ENCODE results near the gene MEGF10.
A peak's percentile ranks its signal among the peaks of the same experiment; 100 is the strongest.
"Not testable (repeated sequence)": the region's sequence is repeated elsewhere in the genome, so short reads cannot be mapped to it uniquely, and the experiment has no call there.

The MEGF10 gene

DNA sequence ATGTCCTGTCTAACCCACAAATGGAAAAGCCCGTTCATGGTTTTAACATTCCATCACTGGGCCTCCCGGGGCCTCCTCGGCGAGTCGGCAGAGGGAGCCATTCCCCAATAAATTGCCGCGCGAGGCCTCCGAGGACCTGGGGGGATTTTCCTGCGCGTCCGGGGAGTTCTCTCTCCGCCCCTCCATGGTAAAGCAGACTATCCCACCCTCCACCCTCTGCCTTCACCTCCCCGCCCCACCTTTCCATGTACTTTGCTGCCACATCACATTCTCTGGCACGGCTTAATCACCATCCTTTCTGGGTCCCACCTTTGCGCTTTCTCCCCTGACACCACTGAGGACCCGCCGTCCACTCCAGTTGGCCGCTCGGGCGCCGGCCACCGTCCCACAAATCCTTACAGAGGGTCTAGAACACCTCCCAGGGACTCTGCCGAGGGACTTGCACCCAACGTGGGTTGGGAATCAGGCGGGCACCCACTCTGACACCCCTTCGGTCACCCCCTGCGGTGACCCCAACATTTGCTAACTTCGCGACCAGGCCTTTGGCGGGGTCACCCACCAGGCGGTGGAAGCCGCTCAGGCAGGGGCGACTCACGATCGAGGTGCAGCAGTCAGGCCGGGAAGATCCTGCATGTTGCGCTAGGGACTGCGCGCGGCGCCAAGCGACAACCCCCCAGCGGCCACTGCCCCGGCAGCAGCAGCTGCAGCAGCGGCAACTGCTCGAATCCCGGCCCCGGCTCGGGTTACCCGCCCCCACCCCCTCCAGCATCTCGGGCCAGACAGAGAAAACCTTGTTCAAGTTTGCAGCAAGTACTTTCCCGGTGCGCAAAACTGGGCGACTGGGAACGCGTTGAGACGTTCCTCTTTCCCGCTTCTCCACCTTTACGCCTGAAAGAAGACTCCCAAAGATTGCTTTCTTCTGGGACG is at the start of gene MEGF10:
Gene MEGF10 (plus strand): TSS at position 778 of the 927 bp plus-strand sequence. CDS start 40,513 bp downstream, outside the sequence.
- peak; percentile 89 for DNase-seq

DNA sequence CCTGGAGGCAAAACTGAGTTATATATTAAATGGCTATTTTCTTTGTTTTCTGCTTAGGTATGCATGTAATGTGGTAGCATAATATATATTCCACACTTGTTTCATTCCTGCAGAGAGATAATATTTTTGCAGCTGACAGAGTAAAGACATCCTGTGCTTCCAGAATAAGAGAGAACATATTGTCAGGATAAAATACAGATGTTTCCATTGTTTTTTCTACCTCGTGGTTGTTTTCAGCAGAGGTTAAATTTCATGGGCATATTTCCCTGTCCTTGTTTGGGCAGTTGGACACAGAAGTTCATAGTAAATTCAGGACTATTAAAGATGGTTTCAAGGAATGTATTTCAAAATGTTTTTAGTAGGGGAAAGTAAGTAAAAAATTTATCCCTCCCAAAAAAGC is 47.6 kb upstream of the MEGF10 start:
- DNase-seq: no peak

DNA sequence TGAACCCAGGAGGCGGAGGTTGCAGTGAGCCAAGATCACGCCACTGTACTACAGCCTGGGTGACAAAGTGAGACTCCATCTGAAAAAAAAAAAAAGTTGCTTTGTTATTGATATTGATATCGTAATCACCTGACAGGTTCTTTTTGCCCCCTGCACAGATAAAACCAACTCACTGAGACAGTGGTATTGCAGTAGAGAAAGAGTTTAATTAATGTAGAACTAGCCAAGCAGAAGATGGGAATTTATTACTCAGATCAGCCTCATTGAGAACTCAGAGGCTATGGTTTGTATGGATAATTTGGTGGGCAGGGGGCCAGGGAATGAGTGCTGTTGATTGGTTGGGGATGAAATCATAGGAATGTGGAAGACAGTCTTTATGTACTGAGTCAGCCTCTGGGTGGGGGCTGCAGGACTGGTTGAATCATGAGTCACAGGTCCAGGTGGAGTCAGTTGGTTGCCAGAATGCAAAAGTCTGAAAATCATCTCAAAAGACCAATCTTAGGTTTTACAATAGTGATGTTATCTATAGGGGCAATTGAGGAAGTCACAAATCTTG is 35.8 kb upstream of the MEGF10 start:
- no peak for DNase-seq

DNA sequence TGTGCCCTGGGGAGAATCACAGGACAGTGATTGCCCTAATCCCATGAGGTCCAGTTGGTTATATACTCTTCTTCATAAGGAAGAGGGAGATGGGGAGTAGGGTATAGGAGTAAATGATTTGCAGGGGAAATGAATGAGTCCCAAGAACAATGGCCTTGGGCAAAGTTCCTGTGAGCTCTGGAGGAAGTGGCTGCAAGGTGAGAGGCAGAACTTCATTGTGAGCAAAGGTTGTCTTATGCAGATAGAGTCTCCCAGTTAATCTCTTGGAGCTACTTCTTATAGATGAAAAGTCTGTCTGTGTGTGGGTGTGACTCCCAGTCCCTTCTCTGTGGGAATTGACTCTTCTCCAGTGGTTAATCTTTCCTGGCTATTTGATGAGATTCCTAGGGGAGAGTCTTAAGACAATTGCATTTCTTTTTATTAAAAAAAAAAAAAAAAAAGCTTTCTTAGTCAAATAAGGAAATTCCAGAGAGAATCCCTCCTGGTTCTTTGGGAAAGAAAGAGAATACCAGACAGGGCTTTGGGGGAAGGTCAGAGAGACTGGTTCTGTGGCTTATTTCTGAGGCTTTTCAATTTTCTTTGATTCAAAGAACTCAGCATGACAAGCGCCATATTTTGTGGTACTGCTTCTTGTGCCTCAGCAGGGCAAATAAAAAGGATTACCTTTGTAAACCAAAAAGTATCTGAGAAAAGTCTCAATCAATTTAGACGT is 33.6 kb upstream of the MEGF10 start:
- DNase-seq: no peak

DNA sequence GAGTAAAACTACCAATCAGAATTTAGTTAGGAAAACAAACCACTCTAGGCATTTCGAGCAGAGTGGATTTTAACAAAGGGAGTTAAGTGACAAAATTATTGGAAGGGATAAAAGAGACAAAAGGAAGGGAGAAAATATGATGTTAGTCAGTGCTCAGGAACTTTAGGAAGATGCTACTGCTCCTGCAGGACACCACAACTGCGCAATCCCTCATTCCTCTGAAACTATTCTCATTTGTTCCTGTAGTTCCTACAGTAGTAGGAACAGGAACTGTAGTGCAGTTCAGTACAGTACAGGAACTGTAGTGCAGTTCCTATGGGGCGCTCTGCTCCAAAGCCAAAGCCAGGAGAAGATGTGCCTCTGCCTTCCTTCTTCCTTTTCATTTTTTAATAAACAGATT is 29.9 kb upstream of the MEGF10 start:
- DNase-seq: no peak

DNA sequence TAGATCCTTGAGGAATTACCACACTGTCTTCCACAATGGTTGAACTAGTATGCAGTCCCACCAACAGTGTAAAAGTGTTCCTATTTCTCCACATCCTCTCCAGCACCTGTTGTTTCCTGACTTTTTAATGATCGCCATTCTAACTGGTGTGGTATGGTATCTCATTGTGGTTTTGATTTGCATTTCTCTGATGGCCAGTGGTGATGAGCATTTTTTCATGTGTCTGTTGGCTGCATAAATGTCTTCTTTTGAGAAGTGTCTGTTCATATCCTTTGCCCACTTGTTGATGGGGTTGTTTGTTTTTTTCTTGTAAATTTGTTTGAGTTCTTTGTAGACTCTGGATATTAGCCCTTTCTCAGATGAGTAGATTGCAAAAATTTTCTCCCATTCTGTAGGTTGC is 25.1 kb upstream of the MEGF10 start:
- not testable (repeated sequence) for DNase-seq

DNA sequence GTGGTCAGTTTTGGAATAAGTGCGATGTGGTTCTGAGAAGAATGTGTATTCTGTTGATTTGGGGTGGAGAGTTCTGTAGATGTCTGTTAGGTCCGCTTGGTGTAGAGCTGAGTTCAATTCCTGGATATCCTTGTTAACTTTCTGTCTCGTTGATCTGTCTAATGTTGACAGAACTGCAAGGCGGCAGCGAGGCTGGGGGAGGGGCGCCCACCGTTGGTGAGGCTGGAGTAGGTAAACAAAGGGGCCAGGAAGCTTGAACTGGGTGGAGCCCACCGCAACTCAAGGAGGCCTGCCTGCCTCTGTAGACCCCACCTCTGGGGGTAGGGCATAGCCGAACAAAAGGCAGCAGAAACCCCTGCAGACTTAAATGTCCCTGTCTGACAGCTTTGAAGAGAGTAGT is 22.3 kb upstream of the MEGF10 start:
- not testable (repeated sequence) for DNase-seq

DNA sequence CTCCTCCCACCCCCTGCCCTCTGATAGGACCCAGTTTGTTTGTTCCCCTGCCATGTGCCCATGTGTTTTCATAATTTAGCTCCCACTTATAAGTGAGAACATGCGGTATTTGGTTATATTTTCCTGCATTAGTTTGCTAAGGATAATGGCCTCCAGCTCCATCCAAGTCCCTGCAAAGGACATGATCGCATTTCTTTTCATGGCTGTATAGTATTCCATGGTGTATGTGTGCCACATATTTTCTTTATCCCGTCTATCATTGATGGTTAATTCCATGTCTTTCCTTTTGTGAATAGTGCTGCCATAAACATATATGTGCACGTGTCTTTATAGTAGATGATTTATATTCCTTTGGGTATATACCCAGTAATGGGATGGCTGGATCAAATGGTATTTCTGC is 19.9 kb upstream of the MEGF10 start:
- not testable (repeated sequence) for DNase-seq

DNA sequence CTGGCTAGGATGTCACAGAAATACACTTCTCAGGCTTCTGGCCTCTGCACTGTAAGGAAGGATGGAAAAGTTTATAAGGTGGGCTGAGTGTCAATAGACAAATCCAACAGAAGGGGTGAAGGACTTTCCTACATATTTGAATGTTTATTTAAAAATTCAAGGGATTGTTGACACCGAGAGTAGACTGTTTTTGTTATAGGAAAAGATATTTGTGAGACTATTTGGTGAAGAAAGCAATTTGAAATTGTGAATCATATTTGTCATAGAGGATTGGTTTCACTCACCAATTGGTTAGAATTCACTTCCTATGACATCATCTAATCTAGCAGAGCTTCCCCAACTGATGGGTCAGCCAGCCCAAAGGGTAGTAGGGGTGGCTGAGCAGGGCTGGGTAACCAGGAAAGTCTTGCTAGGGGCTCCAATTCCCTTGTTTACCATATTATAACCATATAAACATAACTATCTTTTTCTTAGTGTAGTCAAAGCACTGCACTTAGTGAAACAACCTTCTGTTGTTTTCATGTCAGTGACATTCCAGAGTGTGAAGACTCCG is 14.9 kb upstream of the MEGF10 start:
- no peak for DNase-seq

DNA sequence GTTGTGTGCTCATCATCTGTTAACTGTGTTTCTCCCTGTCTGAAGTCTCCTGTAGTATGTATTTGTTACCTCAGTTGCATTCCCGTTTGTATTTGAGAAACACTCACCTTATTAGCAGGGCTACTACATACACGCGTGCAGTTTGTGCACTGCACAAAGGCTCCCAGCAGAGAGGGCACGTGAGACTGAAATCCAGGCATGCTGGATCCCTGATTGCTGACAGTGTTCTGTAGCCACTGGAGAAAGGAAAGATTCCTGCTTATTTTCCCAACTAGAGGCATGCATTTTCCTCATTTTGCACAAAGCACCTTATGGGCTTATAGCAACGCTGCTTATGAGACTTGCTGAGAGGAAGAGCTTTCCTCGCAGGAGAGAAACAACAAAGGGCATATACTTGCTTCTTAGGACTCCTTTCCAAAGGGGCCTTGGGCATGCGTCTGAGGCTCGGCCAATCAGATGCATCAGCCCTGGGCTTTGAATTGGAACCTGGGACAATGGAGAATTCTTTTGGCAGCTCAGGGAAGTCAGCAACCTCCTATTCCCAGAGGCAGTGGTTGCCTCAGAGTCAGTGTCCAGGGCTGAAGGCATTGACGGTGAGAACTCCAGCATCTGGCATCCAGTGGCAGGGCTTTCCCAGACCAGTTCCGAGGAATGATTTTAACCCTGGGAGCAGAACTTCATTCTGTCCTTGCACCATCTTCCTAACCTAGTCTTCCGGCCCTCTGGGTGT is 9.9 kb upstream of the MEGF10 start:
- DNase-seq: no peak

DNA sequence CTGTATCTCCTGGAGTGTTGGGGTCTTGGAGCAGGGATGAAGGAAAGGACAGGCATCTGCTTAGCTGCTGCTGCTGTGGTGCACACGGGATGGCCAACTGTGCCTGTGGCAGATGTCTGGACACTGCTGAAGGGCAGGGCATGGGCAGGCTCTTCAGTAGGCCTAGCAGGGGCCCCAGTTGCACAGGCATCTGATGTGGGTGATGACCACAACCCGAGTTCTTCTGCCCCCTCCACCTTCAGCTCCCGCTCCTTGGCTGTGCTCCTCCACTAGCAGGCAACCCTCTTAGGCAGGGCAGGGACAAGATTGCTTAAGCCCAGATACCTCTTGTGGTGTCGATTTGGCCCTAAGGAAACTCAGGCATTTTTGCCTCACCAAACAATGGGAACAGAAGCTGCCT is 9.0 kb upstream of the MEGF10 start:
- no peak for DNase-seq

DNA sequence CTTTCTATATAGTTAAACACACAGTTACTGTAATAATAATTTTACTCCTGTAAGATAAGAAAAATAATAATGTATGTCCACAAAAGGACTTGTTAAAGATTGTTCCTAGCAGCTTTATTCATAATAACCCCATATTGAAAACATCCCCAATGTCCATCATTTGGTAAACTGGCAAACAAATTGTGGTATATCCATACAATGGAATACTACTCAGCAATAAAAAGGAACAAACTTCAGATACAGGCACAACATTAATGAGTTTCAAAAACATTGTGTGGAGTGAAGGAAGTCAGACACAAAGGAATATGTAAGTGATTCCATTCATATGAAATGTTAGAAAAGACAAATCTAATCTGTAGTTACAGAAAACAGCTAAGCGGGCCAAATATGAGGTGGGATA is 1.9 kb upstream of the MEGF10 start:
- no peak for DNase-seq

DNA sequence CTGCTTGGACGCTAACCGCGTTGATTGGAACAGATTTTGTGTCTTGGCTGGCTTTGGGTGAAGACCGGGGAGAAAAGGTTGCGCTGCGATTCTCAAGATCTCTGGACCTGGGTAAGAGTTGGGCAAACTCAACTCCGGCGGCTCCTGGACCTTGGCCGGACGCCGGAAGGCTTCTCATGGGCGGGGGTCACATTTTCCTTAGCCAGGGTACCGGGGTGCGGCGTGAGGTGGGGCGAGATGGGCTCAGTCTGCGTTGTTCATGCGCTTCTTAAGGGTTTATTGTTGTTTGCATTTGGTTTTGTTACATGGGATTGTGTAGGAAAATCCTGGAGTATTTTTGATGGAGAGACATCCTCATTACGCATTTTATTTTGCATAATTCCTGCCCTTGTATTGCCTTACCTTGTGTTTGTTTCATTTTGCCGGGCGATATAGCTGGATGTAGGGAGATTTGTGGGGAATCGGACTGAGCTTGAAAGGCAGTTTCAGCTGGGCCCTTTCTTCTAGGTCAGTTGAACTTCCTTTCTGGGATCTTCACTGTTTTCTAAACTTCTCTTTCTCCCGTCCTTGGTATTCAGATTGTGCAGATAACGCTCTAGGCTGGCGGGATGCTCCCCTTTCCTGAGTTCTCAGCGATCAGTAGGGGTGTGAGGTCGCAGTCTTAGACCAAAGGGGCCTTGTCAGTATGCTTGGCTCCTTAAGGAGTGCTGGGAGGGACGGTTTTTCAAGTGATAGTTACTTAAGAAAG is 524 bp downstream of the MEGF10 start:
- DNase-seq: no peak

DNA sequence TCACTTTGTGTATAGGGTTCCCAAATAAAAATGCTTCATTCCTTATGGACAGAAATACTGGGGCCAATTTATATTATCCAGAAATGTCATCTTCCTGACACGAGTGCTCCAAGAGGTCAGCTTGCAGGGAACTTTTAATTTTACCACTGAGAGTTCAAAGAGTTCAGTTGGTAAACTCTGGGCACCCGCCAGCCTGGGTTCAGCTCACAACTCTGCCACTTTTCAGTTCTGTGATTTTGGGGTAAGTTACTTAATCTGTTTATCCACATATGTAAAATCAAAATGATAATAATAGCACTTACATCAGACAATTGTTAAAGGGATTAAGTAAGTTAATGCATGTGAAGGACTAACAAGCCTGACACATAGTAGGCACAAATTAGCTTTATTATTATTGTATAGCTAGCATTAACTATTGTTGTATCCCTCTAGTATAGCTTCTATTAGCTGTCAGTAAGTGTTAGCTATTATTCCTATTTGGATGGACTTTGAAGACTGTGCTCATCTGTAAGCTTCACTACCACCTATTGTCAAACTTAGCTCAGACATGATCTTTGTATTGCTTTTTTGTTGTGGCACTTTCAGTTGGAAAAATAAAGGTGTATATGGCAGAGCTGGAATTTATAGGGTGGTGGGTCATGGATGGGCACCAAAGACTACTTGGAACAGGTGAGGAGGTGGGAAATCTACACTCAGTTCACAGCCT is 1.6 kb downstream of the MEGF10 start:
- no peak for DNase-seq

DNA sequence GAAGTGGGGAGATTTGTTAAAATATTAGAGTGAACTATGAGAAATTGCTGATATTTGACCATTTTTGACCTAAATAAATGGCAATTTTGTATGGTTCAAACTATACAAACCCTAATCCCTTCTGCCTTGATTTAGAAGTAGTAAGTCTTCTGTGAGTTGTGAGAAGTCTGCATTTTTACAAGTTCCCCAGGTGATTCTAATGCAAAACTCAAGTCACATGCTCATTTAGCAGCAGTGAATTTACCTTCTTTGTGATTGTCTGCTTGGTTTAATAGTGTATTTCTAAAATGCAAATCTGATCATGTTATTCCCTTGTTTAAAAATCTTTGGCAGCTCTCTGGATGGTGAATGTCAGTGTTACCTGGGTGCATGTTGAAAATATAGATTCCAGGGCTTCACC is 2.8 kb downstream of the MEGF10 start:
- DNase-seq: no peak

DNA sequence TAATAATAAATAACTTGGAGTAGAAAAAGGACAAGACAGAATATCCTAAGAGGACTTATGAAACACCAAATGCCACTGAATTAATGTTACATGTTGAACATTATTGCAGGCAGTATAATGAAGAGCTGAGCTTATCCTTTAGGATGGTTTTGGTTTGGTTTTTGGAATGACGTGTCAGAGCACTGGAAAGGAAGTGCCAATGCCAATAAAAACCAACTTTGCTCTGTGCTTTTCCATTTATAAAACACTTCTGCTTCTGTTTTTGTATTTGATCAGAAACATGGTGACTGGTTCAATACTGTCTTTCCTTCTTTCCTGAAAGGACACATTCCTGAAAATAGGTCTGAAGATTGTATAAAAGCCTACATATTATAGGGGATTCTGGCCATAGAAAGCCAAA is 4.2 kb downstream of the MEGF10 start:
- no peak for DNase-seq

DNA sequence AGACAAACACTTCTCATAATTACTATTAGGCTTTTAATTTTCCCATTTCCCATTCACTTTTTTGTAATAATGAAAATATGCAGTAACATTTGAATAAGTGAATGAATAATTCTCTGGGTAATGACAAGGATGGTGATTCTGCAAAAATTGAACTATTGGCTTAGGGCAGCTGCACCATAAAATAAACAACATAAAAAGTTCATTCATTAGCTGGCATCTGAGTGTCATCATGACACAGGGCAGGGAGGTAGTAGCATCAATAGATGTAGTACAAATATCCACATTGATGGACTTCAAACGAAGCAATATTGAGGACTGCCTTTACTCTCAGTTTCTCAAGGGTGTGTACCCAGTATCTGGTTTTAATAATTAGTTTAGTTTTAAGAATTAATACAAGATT is 4.9 kb downstream of the MEGF10 start:
- DNase-seq: no peak

DNA sequence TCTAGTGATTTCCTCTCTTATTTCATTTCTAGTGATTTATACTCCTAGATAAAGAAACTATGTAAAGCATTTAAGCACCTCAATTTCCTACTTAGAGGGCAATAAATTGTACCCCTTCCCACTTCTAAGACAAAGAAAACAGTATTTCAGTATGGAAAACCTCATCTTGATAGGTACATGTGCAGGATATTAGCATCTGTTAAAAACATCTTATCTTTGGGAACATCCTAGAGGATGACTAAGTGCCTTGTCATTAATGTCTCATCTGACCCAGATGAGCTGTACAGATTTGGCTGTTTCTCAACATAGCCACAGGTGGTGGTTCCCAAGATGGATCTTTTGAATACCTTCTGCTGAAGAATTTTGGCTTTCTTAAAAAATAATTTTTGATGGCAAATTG is 5.7 kb downstream of the MEGF10 start:
- DNase-seq: no peak

DNA sequence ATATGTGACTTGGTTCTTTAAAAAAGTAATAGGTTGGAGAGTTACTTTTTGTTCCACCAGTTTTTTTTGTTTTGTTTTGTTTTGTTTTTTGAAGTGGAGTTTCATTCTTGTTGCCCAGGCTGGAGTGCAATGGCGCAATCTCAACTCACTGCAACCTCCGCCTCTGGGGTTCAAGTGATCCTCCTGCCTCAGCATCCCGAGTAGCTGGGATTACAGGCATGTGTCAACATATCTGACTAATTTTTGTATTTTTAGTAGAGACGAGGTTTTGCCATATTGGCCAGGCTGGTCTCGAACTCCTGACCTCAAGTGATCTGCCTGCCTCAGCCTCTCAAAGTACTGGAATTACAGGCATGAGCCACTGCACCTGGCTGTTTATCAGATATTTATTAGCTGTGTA is 6.3 kb downstream of the MEGF10 start:
- not testable (repeated sequence) for DNase-seq

DNA sequence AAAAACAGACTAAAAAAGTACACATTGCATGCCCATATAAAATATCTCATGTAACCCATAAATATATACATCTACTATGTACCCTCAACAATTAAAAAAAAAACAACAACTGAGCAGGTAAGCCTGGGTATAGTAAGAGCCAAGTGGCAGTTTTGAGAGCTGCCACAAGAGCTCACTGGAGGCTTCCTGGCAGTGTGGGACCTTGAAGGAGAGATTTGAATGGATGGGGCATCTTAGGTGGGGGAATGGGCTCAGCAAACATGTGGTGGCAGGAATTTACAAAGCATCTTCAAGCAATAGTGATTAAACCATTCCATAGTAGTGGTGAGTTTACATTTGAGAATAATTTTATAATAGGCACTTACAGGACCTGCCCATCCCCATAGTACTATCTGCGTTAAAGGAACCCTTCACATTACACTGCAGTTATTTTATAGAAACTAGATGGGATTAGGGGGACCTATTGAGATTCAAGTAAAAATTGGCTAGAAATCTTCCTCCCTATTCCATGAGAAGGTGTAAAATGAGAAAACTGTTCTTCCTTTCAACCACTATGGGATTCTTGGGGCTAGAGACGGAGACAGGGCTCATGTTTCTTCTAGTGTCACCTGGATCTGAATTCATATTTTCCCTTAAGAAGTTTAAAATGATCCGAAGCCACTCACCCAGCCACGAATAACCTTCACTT is 6.9 kb downstream of the MEGF10 start:
- no peak for DNase-seq

DNA sequence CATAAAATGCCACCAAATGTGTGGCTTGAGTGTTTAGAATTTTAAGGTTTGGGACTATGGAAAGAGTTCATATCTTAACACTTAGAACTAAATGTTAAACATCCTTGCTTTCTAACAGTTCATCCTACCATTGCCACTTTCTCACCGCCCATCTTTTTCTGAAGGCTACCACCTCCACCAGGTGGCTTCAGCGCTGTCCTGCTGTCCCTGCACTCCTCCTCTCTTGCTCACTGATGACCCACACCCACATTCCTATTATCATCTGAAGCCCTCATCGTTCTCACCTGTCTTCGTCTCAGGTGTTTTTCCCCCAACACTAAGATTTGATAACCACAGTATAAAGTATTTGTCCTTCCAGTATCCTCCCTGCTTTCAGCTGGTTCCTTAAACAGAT is 7.4 kb downstream of the MEGF10 start:
- DNase-seq: no peak

Measured in right forelimb (tissue), 1 donor.